ENCODE data around the gene AFG1L. TPM values are rescaled to one million over a fixed set of nuclear protein-coding genes. Genes with fewer than 3 reads are reported as not detected.
"Not testable (repeated sequence)": the region's sequence is repeated elsewhere in the genome, so short reads cannot be mapped to it uniquely, and the experiment has no call there.

Gene AFG1L
- total RNA-seq, 1 experiment from 2014 or later: 6.1 TPM

- H3K79me2 ChIP-seq (ENCODE audit: low read length): 0 out of 2 replicates have a peak, but pooled peaks cover 5% of the 10 kb centered on the region
- peak overlapping the region; percentile 90 for H3K9ac ChIP-seq (ENCODE audit: low read length)
- no peak overlapping the region for H2AFZ ChIP-seq (ENCODE audit: low read length)
- H3K4me3 ChIP-seq (ENCODE audit: low read length): peak overlapping the region; percentile 89
- H4K20me1 ChIP-seq (ENCODE audit: insufficient read depth, low read depth, low read length): no peaks in the 10 kb centered on the region
- H3K9me2 ChIP-seq (replicated peaks; ENCODE audit: insufficient read depth, low read length): no peaks in the 10 kb centered on the region
- H3K27ac ChIP-seq (ENCODE audit: low read length): no peak overlapping the region
- H3K27me3 ChIP-seq (ENCODE audit: low read length): no peaks in the 10 kb centered on the region
- DNase-seq: peak; percentile 40
- peak overlapping the region; percentile 79 for H3K4me2 ChIP-seq (ENCODE audit: low read depth, low read length, poor library complexity, severe bottlenecking)
- no peaks in the 10 kb centered on the region for H3K36me3 ChIP-seq (ENCODE audit: insufficient read depth, low read length)
- H3K9me3 ChIP-seq (ENCODE audit: low read length): no peaks in the 10 kb centered on the region
- H3K4me1 ChIP-seq (ENCODE audit: low read length): peaks cover 17% of the 10 kb centered on the region
Observed at GRCh38 chr6:108293527-108294296, 1.1 kb upstream of the AFG1L start.

- peaks cover 17% of the 10 kb centered on the region for H3K4me1 ChIP-seq (ENCODE audit: low read length)
- H2AFZ ChIP-seq (ENCODE audit: low read length): peak overlapping the region; percentile 98
- no peaks in the 10 kb centered on the region for H3K36me3 ChIP-seq (ENCODE audit: insufficient read depth, low read length)
- peak overlapping the region; percentile 89 for H3K4me3 ChIP-seq (ENCODE audit: low read length)
- DNase-seq: no peak
- peak overlapping the region; percentile 90 for H3K9ac ChIP-seq (ENCODE audit: low read length)
- peak overlapping the region; percentile 79 for H3K4me2 ChIP-seq (ENCODE audit: low read depth, low read length, poor library complexity, severe bottlenecking)
- no peaks in the 10 kb centered on the region for H3K9me3 ChIP-seq (ENCODE audit: low read length)
- 0 out of 2 replicates have a peak, but pooled peaks cover 5% of the 10 kb centered on the region for H3K79me2 ChIP-seq (ENCODE audit: low read length)
- H3K9me2 ChIP-seq (replicated peaks; ENCODE audit: insufficient read depth, low read length): no peaks in the 10 kb centered on the region
- no peaks in the 10 kb centered on the region for H3K27me3 ChIP-seq (ENCODE audit: low read length)
- H4K20me1 ChIP-seq (ENCODE audit: insufficient read depth, low read depth, low read length): no peaks in the 10 kb centered on the region
- peak overlapping the region; percentile 65; the same call in 1 of the 2 replicates for H3K27ac ChIP-seq (ENCODE audit: low read length)
Observed at GRCh38 chr6:108294297-108294726, 542 bp upstream of the AFG1L start.

DNA sequence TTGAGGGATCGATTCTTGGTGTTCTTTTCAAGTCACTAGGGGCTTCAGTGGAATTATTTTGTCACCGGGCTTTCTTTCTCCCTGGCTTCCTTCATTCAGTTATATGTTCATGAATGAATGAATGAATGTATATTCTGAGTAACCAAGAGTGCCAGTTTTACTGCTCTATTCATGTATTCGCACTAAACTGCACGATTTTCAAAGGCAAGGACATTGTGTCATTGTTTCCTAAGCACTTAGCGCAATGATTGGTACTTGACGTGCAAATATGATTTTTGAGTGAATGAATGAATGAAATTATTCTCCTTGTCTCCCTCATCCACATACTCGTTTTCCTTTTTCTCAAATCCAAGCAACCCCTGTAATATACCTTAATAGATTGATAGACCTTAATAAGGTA, 822 bp downstream of the AFG1L start:
- H3K4me3 ChIP-seq (ENCODE audit: low read length): peak overlapping the region; percentile 89
- no peaks in the 10 kb centered on the region for H3K27me3 ChIP-seq (ENCODE audit: low read length)

GRCh38 chr6:108302386-108302785, 7.5 kb downstream of the AFG1L start:
- no peaks in the 10 kb centered on the region for H3K9me3 ChIP-seq (ENCODE audit: low read length)
- H4K20me1 ChIP-seq (ENCODE audit: insufficient read depth, low read depth, low read length): no peaks in the 10 kb centered on the region
- H3K4me1 ChIP-seq (ENCODE audit: low read length): no peaks in the 10 kb centered on the region
- H3K4me3 ChIP-seq (ENCODE audit: low read length): no peak overlapping the region
- H3K9me2 ChIP-seq (replicated peaks; ENCODE audit: insufficient read depth, low read length): no peaks in the 10 kb centered on the region
- H3K27me3 ChIP-seq (ENCODE audit: low read length): no peaks in the 10 kb centered on the region
- H3K36me3 ChIP-seq (ENCODE audit: insufficient read depth, low read length): no peaks in the 10 kb centered on the region
- no peak overlapping the region for H3K27ac ChIP-seq (ENCODE audit: low read length)
- no peak overlapping the region for H2AFZ ChIP-seq (ENCODE audit: low read length)
- DNase-seq: no peak
- no peaks in the 10 kb centered on the region for H3K79me2 ChIP-seq (ENCODE audit: low read length)
- H3K4me2 ChIP-seq (ENCODE audit: low read depth, low read length, poor library complexity, severe bottlenecking): no peak overlapping the region
- no peak overlapping the region for H3K9ac ChIP-seq (ENCODE audit: low read length)

More for the DNA sequence above, 822 bp downstream of the AFG1L start:
- peak overlapping the region; percentile 65; the same call in 1 of the 2 replicates for H3K27ac ChIP-seq (ENCODE audit: low read length)
- peak; percentile 44 for DNase-seq
- no peaks in the 10 kb centered on the region for H3K36me3 ChIP-seq (ENCODE audit: insufficient read depth, low read length)
- H3K4me1 ChIP-seq (ENCODE audit: low read length): peaks cover 17% of the 10 kb centered on the region
- peak overlapping the region; percentile 79 for H3K4me2 ChIP-seq (ENCODE audit: low read depth, low read length, poor library complexity, severe bottlenecking)
- no peaks in the 10 kb centered on the region for H3K9me3 ChIP-seq (ENCODE audit: low read length)
- H3K79me2 ChIP-seq (ENCODE audit: low read length): 0 out of 2 replicates have a peak, but pooled peaks cover 5% of the 10 kb centered on the region
- peak overlapping the region; percentile 98 for H2AFZ ChIP-seq (ENCODE audit: low read length)
- H3K9ac ChIP-seq (ENCODE audit: low read length): peak overlapping the region; percentile 90
- no peaks in the 10 kb centered on the region for H3K9me2 ChIP-seq (replicated peaks; ENCODE audit: insufficient read depth, low read length)
- no peaks in the 10 kb centered on the region for H4K20me1 ChIP-seq (ENCODE audit: insufficient read depth, low read depth, low read length)

GRCh38 chr6:108304646-108305045, 9.8 kb downstream of the AFG1L start:
- Histone ChIP-seq H3K4me1 (ENCODE audit: low read length) (peaks cover 3% of the 10 kb centered on the region; the same call in 1 of the 2 replicates), H3K9ac (ENCODE audit: low read length) (no peak overlapping the region), H3K9me2 (replicated peaks; ENCODE audit: insufficient read depth, low read length) (no peaks in the 10 kb centered on the region), H3K79me2 (ENCODE audit: low read length) (no peaks in the 10 kb centered on the region), H3K27ac (ENCODE audit: low read length) (no peak overlapping the region), H3K27me3 (ENCODE audit: low read length) (no peaks in the 10 kb centered on the region), H3K4me2 (ENCODE audit: low read depth, low read length, poor library complexity, severe bottlenecking) (no peak overlapping the region), H3K9me3 (ENCODE audit: low read length) (no peaks in the 10 kb centered on the region), H3K36me3 (ENCODE audit: insufficient read depth, low read length) (no peaks in the 10 kb centered on the region), H3K4me3 (ENCODE audit: low read length) (no peak overlapping the region), H2AFZ (ENCODE audit: low read length) (no peak overlapping the region), H4K20me1 (ENCODE audit: insufficient read depth, low read depth, low read length) (no peaks in the 10 kb centered on the region)
- no peak for DNase-seq

DNA sequence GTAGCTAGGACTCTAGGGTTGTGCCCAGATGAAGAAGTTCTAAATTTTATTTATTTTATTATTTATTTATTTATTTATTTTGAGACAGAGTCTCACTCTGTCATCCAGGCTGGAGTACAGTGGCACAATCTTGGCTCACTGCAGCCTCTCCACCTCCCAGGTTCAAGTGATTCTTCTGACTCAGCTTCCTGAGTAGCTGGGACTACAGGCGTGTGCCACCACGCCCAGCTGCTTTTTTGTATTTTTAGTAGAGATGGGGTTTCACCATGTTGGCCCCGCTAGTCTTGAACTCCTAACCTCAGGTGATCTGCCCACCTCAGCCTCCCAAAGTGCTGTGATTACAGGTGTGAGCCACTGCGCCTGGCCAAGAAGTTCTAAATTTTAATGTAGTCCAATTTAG, 13.8 kb downstream of the AFG1L start:
- H3K4me1 ChIP-seq (ENCODE audit: low read length); H3K27me3 ChIP-seq (ENCODE audit: low read length); H3K36me3 ChIP-seq (ENCODE audit: insufficient read depth, low read length); H3K9me2 ChIP-seq (replicated peaks; ENCODE audit: insufficient read depth, low read length); H4K20me1 ChIP-seq (ENCODE audit: insufficient read depth, low read depth, low read length); H3K79me2 ChIP-seq (ENCODE audit: low read length); H3K27ac ChIP-seq (ENCODE audit: low read length); H3K4me2 ChIP-seq (ENCODE audit: low read depth, low read length, poor library complexity, severe bottlenecking); H3K9me3 ChIP-seq (ENCODE audit: low read length); DNase-seq; H3K9ac ChIP-seq (ENCODE audit: low read length); H2AFZ ChIP-seq (ENCODE audit: low read length); H3K4me3 ChIP-seq (ENCODE audit: low read length): not testable (repeated sequence)

- no peak for DNase-seq
- peaks cover 9% of the 10 kb centered on the region for H3K4me1 ChIP-seq (ENCODE audit: low read length)
- no peak overlapping the region for H2AFZ ChIP-seq (ENCODE audit: low read length)
- no peaks in the 10 kb centered on the region for H3K36me3 ChIP-seq (ENCODE audit: insufficient read depth, low read length)
- no peak overlapping the region for H3K4me3 ChIP-seq (ENCODE audit: low read length)
- H3K27ac ChIP-seq (ENCODE audit: low read length): no peak overlapping the region
- no peak overlapping the region for H3K4me2 ChIP-seq (ENCODE audit: low read depth, low read length, poor library complexity, severe bottlenecking)
- H3K79me2 ChIP-seq (ENCODE audit: low read length): no peaks in the 10 kb centered on the region
- H3K27me3 ChIP-seq (ENCODE audit: low read length): no peaks in the 10 kb centered on the region
- H3K9ac ChIP-seq (ENCODE audit: low read length): no peak overlapping the region
- H4K20me1 ChIP-seq (ENCODE audit: insufficient read depth, low read depth, low read length): no peaks in the 10 kb centered on the region
- H3K9me2 ChIP-seq (replicated peaks; ENCODE audit: insufficient read depth, low read length): no peaks in the 10 kb centered on the region
- no peaks in the 10 kb centered on the region for H3K9me3 ChIP-seq (ENCODE audit: low read length)
Observed at GRCh38 chr6:108309844-108310243, 15.0 kb downstream of the AFG1L start.

GRCh38 chr6:108312605-108313004, 17.8 kb downstream of the AFG1L start:
- H3K36me3 ChIP-seq (ENCODE audit: insufficient read depth, low read length): no peaks in the 10 kb centered on the region
- no peaks in the 10 kb centered on the region for H3K79me2 ChIP-seq (ENCODE audit: low read length)

More at GRCh38 chr6:108312605-108313004, 17.8 kb downstream of the AFG1L start:
- Histone ChIP-seq H3K4me3 (ENCODE audit: low read length) (no peak overlapping the region), H3K27ac (ENCODE audit: low read length) (no peak overlapping the region), H3K4me1 (ENCODE audit: low read length) (peaks cover 16% of the 10 kb centered on the region), H2AFZ (ENCODE audit: low read length) (no peak overlapping the region), H4K20me1 (ENCODE audit: insufficient read depth, low read depth, low read length) (no peaks in the 10 kb centered on the region), H3K4me2 (ENCODE audit: low read depth, low read length, poor library complexity, severe bottlenecking) (no peak overlapping the region), H3K27me3 (ENCODE audit: low read length) (no peaks in the 10 kb centered on the region), H3K9me2 (replicated peaks; ENCODE audit: insufficient read depth, low read length) (no peaks in the 10 kb centered on the region), H3K9ac (ENCODE audit: low read length) (no peak overlapping the region), H3K9me3 (ENCODE audit: low read length) (no peaks in the 10 kb centered on the region)
- no peak for DNase-seq
